LHCN-M2 (cell line): Measurements from ENCODE around the gene SLC2A8. TPM values are rescaled to one million over a fixed set of nuclear protein-coding genes. Genes with fewer than 3 reads are reported as not detected.

ENCODE experiments used
- DNase-seq: peaks from one replicate; pipeline ENCODE4 v3.0.0-alpha.2; 2012; ENCODE audit warnings: low read depth
- total RNA-seq: library from RNA; depleted of rRNA; stranded (reverse); fragments of >200 nt; gene quantifications from 2 replicates; pipeline ENCODE4 v1.2.3, GENCODE V29; 2014

SLC2A8 gene
- total RNA-seq, 1 experiment from 2014 or later, result 10.5 TPM

DNA sequence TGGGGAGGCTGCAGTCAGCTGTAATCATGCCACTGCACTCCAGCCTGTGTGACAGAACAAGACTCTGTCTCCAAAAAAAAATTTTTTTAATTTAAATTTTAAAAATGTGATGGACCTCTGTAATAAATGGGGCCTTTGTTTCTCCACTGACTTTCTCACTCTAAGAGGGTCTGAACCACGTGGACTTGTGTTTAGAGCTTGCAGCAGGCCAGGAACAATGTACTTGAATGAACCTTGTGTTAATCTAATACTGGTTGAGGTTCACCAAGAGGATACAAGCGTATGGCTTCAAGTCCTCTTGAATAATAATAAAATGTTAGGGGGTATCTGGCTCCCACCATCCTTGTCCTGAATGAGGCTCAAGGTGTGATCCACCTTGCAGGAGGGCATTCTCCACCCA is 14.4 kb upstream of the SLC2A8 start:
- no peak for DNase-seq

DNA sequence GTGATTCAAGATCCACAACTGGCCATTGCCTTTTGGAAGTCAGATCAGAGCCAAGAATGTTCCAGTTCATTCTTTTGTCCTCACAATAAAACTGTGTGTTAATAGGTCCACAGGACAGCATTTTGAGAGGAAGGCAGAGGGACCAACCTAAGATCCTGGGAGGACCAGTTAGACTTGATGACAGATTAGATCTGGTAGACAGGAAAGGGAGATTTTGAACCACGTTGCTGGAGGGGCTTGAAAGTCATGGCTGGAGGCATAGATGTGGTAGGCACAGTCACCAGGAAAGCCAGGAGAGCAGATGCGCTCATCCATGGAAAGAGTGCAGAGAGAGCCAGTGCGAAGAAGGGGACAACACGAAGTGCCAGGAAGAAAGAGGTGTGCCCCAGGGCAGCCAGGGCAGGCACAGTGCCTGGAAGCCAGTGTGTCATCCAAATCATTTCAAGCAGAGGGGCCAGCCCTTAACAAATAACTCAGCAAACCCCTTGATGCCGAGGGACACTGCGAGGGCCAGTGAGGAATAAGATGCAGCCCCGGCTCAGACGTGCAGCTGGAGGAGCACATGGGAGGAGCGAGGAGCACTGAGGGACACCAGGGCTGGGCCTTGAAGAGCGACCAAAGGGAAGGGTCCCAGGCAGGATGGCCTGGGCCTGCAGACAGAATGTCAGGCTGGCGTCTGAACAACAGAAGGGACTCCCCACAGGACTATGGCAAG is 12.8 kb upstream of the SLC2A8 start:
- no peak for DNase-seq

DNA sequence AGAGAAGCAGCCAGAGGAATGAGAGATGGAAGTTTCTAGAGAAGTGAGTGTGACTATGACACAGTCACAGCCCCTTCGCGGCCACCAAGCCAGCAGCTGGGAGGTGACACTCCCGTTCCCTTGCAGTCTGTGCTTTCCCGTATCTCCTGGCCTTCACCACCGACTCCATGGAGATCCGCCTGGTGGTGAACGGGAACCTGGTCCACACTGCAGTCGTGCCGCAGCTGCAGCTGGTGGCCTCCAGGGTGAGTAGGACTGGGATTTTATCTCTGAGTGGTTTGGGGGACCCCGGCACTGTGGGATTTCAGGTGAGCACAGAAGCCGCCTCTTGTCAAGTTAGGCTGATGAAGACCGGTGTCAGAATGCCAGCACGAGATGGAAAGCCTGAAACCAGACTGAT is 12.1 kb upstream of the SLC2A8 start:
- no peak for DNase-seq

DNA sequence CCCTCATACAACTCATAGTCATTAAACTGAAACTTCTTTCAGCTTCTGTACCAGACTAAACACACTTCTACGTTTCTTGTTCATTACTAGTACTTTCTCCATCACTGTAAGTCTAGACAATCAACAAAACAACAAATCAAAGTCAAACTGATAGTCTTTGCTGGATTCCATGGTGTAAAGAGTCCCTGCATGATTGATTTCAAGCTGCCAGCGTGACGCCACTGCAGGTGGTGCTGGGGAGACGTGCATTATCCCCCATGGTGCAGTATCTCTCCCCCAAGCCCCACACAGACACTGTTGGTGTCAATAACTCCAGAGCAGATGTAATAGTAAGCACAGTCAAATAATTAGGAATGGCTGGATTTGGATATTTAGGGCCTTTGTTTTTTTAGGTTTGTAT is 10.7 kb upstream of the SLC2A8 start:
- DNase-seq, result no peak

GRCh38 chr9:127386981-127387380 is 10.0 kb upstream of the SLC2A8 start:
- no peak for DNase-seq

DNA sequence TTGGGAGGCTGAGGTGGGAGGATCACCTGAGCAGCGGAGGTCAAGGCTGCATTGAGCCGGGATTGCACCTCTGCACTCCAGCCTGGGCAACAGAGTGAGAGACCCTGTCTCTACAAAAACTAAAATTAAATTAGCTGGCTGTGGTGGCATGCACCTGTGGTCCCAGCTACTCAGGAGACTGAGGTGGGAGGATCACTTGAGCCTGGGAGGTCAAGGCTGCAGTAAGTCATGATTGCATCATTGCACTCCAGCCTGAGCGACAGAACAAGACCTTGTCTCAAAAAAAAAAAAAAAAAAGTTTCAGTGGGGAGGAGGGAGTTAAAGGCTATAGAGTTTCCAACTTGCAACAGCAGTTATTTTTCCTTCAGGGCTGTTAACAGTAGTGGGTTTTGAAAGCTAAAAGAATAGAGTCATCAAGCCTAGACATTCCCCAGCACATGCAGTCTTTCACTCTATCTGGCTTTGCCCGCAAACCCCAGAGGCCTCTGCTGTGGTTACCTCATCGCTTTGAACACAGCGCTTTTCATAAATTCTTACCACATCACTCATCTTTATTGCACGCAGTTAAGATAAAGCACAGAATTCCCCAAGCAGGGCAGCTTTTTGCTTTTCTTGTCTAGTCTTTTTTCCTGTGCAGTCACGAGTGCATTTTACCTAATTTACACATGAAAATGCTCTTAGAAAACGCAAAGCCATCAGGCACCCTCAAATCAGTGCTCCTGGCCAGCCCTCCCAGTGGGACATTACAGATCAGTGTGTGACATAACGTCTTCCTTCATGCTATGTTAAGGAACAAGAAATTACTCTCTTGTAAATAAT is 8.7 kb upstream of the SLC2A8 start:
- DNase-seq, result peak; percentile 98

DNA sequence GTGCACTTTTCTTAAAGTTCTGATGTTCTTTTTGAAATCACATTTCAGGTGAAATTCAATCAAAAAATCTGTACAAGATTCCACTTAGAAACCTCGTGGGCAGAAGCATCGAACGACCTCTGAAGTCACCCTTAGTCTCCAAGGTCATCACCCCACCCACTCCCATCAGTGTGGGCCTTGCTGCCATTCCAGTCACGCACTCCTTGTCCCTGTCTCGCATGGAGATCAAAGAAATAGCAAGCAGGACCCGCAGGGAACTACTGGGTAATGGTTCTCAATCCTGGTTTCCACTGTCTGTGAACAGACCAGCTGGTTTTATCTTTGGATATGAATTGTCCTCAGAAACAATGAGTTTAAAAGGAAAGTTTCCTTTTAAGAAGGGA is 8.1 kb upstream of the SLC2A8 start:
- no peak for DNase-seq

- DNase-seq, result no peak
Measured at GRCh38 chr9:127389381-127390247, 7.4 kb upstream of the SLC2A8 start.

GRCh38 chr9:127390248-127390545 is 6.8 kb upstream of the SLC2A8 start:
- DNase-seq, result no peak

- DNase-seq, result no peak
Measured at GRCh38 chr9:127390563-127390962, 6.4 kb upstream of the SLC2A8 start.

GRCh38 chr9:127392166-127392565 is 4.8 kb upstream of the SLC2A8 start:
- no peak for DNase-seq

DNA sequence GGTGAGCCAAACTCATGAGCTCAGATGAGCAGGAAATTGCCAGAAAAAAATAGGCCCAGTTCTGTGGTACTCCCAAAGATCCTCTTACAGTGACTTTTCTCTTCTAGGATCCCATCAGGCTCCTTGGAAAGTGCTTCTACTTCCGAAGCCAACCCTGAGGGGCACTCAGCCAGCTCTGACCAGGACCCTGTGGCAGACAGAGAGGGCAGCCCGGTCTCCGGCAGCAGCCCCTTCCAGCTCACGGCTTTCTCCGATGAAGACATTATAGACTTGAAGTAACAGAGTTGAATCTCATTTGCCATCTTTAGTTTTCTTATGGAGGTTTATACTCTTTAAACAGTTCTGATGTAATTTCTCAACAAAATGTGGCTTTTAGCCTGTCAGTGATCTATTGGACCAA is 4.0 kb upstream of the SLC2A8 start:
- DNase-seq, result no peak

GRCh38 chr9:127393645-127394044 is 3.3 kb upstream of the SLC2A8 start:
- DNase-seq, result peak; percentile 42

GRCh38 chr9:127395497-127396252 is 1.3 kb upstream of the SLC2A8 start:
- DNase-seq, result no peak

- no peak for DNase-seq
Measured at GRCh38 chr9:127396253-127396807, 639 bp upstream of the SLC2A8 start.

- DNase-seq, result peak; percentile 29
Measured at GRCh38 chr9:127397646-127398274, 791 bp downstream of the SLC2A8 start.

GRCh38 chr9:127398275-127398647 is 1.3 kb downstream of the SLC2A8 start:
- no peak for DNase-seq

DNA sequence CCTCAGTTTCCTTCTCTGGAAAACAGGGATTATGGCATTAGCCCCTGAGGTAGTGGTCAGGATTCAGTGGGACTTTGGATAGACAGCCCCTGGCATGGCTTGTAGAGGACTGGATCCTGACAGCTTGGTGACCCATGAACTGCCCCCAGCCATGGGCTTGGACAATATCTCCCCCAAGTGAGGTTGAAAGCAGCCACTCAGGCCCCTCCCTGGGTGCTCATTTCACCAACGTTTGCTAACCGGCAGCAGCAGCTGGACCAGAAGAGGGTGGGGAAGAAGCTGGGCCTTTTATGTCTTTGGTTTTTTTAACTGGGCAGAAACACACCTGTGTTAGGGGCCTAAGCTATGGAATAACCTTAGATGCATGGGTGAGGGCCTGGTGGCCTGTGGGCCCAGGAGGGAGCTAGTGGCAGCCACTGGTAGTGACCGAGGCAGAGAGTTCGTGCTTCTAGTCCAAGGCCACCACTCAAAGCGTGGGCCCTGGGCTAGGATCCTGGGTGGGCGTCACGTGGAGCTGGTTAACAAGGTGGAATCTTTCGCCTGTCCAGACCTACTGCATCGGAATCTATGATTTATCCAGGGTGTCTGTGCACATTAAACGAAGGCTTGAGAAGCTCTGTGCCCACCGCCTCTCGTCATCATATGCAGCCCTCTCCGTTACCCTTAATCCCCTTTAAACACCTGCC is 1.9 kb downstream of the SLC2A8 start:
- no peak for DNase-seq

- DNase-seq, result no peak
Measured at GRCh38 chr9:127399736-127400269, 2.8 kb downstream of the SLC2A8 start.
